ENCODE results near the gene KIRREL3.

GRCh38 chr11:126407101-126407521 lies 593.5 kb downstream of the KIRREL3 start:
- TF ChIP-seq SMC3 (IDR thresholded peaks at IDR 0.05; ENCODE audit: low read depth, low read length) (no peak), IRF3 (IDR thresholded peaks at IDR 0.05; ENCODE audit: low read depth, low read length) (no peak)

Data from SK-N-SH (cell line).